ENCODE results near the gene GAB1.

Gene GAB1

GRCh38 chr4:143438710-143439109 lies 102.0 kb downstream of the GAB1 start:
- no peak for TF ChIP-seq CTCF (IDR thresholded peaks at IDR 0.05; ENCODE audit: control insufficient read depth, extremely low read depth, insufficient read depth)
- no peak overlapping the region for H3K4me3 ChIP-seq (ENCODE audit: low read depth, low read length)
- no peak for DNase-seq (ENCODE audit: low read depth)

- no peak for TF ChIP-seq CTCF (IDR thresholded peaks at IDR 0.05; ENCODE audit: control insufficient read depth, extremely low read depth, insufficient read depth)
- no peak for DNase-seq (ENCODE audit: low read depth)
- H3K4me3 ChIP-seq (ENCODE audit: low read depth, low read length) = no peak overlapping the region
Measured at GRCh38 chr4:143441109-143441508, 104.4 kb downstream of the GAB1 start.

GRCh38 chr4:143441678-143442077 lies 105.0 kb downstream of the GAB1 start:
- no peak overlapping the region for H3K4me3 ChIP-seq (ENCODE audit: low read depth, low read length)
- TF ChIP-seq CTCF (IDR thresholded peaks at IDR 0.05; ENCODE audit: control insufficient read depth, extremely low read depth, insufficient read depth) = no peak
- no peak for DNase-seq (ENCODE audit: low read depth)

GRCh38 chr4:143443728-143444127 lies 107.1 kb downstream of the GAB1 start:
- no peak for DNase-seq (ENCODE audit: low read depth)
- TF ChIP-seq CTCF (IDR thresholded peaks at IDR 0.05; ENCODE audit: control insufficient read depth, extremely low read depth, insufficient read depth) = no peak

GRCh38 chr4:143451186-143451585 lies 114.5 kb downstream of the GAB1 start:
- no peak for TF ChIP-seq CTCF (IDR thresholded peaks at IDR 0.05; ENCODE audit: control insufficient read depth, extremely low read depth, insufficient read depth)
- no peak for DNase-seq (ENCODE audit: low read depth)
- H3K4me3 ChIP-seq (ENCODE audit: low read depth, low read length) = no peak overlapping the region

More at GRCh38 chr4:143443728-143444127, 107.1 kb downstream of the GAB1 start:
- no peak overlapping the region for H3K4me3 ChIP-seq (ENCODE audit: low read depth, low read length)

GRCh38 chr4:143455211-143455610 lies 118.5 kb downstream of the GAB1 start:
- no peak for TF ChIP-seq CTCF (IDR thresholded peaks at IDR 0.05; ENCODE audit: control insufficient read depth, extremely low read depth, insufficient read depth)

GRCh38 chr4:143458966-143459365 lies 122.3 kb downstream of the GAB1 start:
- no peak for DNase-seq (ENCODE audit: low read depth)

More at GRCh38 chr4:143455211-143455610, 118.5 kb downstream of the GAB1 start:
- no peak for DNase-seq (ENCODE audit: low read depth)
- H3K4me3 ChIP-seq (ENCODE audit: low read depth, low read length) = no peak overlapping the region

More at GRCh38 chr4:143458966-143459365, 122.3 kb downstream of the GAB1 start:
- H3K4me3 ChIP-seq (ENCODE audit: low read depth, low read length) = no peak overlapping the region
- no peak for TF ChIP-seq CTCF (IDR thresholded peaks at IDR 0.05; ENCODE audit: control insufficient read depth, extremely low read depth, insufficient read depth)

Data from LNCaP clone FGC (cell line).